Activated naive CD4-positive, alpha-beta T cell treated with anti-CD3 and anti-CD28 coated beads, Interleukin-2, amount 50 U/mL, for 16 hours (primary cell): ENCODE measurements around the gene MAP4K1.
"Not testable (repeated sequence)": the region's sequence is repeated elsewhere in the genome, so short reads cannot be mapped to it uniquely, and the experiment has no call there.

Source experiments
- DNase-seq: peaks from one replicate; pipeline ENCODE4 v3.0.0-alpha.2; 2020

MAP4K1 gene

GRCh38 chr19:38619361-38620174, 1.8 kb upstream of the MAP4K1 start:
- no peak for DNase-seq

GRCh38 chr19:38618590-38619360, 1.0 kb upstream of the MAP4K1 start, which contains the start of gene EIF3K:
Gene EIF3K (plus strand): TSS chr19:38619188. CDS start chr19:38619269, 81 bp downstream.
- DNase-seq: peak; percentile 95

DNA sequence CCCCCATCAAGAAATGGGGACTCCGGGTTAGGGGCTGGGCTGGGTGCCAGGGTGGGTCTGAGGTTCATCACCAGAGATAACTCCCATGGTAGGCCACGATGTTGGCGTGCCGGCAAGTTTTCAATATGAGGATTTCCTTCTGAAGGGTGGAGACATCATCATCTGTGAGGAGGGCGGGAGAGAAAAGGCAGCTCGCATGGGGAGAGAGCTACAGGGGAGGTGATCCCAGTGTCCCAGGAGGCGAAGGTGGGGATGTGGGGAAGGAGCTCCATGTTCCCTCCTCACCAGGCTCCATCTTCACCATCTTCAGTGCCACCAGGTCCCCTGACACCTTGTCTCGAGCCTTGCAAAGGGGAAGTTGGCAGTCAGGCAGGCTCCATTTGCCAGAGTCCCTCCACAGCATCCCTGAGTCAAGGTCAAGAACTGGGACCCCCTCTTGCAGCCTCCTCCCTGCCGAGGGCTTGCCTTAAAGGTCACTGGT, 430 bp downstream of the MAP4K1 start:
- peak; percentile 16 for DNase-seq

DNA sequence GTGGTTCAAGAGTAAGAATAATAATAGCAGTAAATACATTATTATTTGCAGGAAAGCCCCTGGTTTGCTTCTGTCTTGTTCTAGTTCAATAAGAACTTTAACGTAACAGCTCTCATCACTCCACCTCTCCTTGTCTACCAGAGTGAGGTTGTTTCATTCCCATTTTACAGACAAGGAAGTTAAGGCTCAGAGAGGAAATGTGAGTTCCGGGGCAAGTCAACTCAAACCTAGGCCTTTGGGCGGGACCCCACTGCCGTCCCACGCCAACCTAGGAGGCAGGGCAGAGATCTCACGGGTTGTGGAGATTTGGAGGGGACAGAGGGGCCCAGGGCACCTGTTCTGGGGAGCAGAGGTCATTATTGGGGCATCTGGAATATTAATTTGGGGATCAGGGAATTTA, 1.5 kb downstream of the MAP4K1 start:
- DNase-seq: no peak

DNA sequence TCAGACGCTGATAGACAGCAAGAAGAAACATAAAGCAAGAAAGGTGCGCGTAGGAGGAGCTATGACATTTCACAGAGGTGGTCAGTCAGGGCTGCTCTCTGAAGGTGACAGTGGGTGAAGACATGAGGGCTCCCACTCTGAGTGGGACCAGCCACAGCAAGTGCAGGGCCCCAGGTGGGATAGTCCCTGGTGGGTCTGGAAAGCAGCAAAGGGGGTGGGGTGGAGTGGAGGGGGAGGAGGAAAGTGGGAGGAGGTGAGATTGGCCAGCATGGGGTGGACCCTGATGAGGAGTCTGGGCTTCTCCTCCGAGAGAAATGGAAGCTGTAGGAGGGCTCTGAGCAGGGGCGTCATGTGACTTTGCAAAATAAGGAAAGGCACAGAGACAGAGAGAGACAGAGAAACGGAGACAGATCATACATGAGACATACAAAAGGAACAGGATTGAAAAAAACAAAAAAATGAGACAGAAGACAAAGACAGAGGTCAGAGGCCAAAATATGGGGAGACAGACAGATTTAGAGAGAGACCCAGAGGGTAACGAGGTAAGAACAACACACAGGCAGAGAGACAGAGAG, 2.7 kb downstream of the MAP4K1 start:
- no peak for DNase-seq

- no peak for DNase-seq
Measured at GRCh38 chr19:38614289-38614688, 3.5 kb downstream of the MAP4K1 start.

DNA sequence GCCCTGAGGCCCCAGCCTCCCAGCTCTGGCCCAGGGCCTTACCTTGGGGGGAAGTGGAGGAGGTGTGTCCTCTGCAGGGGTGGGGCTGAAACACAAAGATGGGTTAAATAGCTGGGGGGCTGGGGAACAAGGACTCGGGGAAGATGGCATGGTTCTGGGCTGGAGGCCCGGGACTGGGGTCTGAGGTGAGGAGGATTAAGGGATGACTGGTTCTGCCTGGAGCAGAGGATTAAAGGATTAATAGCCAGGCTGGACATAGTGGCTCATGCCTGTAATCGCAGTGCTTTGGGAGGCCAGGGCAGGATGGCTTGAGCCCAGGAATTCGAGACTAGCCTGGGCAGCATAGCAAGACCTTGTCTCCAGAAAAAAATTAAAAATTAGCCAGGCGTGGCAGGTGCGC, 11.6 kb downstream of the MAP4K1 start:
- no peak for DNase-seq

- not testable (repeated sequence) for DNase-seq
Measured at GRCh38 chr19:38602856-38603255, 14.9 kb downstream of the MAP4K1 start.

DNA sequence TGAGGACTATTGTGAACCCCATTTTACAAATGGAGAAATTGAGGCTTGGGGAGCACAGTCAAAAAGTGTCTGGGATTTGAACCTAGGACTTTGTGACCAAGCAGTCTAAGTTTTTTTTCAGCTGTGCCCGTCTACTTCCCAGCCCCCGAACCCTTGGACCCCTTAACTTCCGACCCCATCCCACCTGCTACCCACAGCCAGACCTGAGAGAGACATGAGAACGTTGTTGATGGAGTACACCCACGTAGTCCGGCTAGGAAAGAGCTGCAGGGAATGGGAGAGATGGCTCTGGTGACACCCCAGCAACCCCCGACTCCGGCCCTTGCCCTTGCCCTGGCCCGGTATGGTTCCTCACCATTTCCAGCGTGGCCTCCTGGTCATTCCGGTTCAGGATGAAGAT, 18.0 kb downstream of the MAP4K1 start:
- no peak for DNase-seq

GRCh38 chr19:38597075-38597474, 20.7 kb downstream of the MAP4K1 start:
- DNase-seq: no peak

GRCh38 chr19:38596057-38596981, 21.4 kb downstream of the MAP4K1 start:
- DNase-seq: peak; percentile 33

- no peak for DNase-seq
Measured at GRCh38 chr19:38592940-38593339, 24.8 kb downstream of the MAP4K1 start.

- DNase-seq: no peak
Measured at GRCh38 chr19:38588041-38588440, 29.7 kb downstream of the MAP4K1 start.

DNA sequence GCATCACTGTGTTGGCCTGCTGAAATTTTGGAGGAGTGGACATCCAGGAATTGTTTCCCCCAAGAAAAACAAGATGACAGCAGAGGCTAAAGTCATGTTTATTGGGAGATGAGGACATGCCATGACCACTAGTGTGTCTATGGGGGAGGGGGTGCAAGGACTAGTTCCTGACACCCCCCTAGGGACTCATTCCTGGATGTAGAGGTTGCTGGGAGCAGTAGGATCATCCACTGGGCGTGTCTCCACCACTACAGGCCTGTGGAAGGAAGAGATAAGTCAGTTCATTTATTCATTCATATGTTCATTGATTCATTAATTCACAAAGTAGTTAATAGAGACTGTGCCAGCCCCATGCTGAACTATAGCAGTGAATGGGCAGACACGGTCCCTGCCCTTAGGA, 30.2 kb downstream of the MAP4K1 start:
- no peak for DNase-seq

DNA sequence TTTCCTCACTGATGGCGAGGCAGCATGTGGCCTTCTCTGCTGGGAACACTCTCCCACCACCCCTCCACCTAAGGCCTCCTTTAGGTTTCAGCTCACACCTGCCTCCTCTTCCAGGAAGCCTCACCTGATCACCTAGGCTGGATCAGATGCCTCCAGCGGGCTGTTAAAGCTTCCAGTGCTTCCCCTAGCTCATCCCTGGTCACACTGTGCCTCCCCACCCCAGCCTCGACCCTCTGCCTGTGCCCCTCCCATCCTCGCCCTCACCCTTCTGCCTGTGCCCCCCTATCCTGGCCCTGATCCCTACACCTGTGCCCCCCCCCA, 33.8 kb downstream of the MAP4K1 start:
- DNase-seq: no peak

DNA sequence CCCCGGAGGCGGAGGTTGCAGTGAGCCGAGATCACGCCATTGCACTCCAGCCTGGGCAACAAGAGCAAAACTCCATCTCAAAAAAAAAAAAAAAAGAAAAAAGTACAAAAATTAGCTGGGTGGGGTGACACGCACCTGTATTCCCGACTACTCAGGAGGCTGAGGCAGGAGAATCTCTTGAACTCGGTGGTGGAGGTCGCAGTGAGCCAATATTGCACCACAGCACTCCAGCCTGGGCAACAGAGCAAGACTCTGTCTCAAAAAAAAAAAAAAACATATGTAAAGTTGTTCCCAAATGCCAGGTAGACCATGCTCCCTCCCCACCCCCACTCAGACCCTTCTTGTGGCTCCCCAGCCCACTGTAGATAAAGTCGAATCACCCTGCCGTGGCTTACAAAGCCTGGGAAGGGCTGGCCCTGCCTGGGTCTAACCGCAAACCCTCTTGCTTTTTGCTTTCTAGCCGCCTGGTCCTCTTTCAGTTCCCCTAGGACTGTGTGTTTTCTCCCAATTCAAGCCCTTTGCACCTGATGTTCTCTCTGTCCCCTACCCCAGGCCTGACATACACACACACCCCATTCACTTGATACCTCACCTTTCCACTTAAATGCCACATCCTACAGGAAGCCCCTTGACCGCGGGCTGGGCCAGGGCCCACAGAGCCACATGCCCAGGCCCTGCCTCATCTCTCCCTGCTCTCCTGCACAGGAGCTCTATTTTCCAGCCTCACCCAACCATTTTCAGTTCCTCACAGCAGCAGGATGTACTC, 34.4 kb downstream of the MAP4K1 start:
- no peak for DNase-seq

DNA sequence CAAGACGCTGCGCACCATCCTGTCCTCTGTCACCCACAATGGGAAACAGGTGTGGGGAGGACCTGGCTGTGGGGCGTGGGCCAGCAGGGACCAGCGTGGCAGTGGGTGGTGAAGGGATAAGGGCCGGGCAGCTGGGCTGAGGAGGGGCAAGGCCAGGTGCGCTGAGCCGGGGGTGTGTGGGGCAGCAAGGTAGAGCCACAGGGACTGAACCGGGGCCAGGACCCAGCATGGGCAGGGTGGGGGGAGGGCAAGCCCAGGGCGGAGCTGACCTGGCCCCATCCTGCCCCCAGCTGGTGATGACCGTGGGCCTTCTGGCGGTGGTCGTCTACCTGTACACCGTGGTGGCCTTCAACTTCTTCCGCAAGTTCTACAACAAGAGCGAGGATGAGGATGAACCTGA, 37.7 kb downstream of the MAP4K1 start:
- no peak for DNase-seq

GRCh38 chr19:38579304-38579703, 38.4 kb downstream of the MAP4K1 start:
- DNase-seq: not testable (repeated sequence)

- DNase-seq: no peak
Measured at GRCh38 chr19:38577826-38578225, 39.9 kb downstream of the MAP4K1 start.

DNA sequence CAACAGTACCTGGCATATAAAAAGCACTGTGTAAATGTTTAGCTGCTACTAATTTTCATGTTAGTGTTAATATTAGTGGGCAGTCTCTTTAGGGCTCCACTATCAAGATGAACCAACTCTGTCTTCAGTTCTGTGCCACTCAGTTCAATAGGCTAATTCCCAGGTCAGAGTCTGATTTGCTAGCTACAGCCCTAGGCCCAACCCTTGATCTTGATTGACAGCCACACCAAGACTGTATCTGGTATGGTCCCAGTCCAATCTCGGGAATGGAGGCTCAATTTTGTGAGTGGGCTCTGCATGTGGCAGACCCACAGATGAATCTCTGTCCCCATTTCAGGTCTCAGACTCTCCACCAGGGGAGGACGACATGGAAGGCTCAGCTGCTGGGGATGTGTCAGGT, 46.1 kb downstream of the MAP4K1 start:
- DNase-seq: no peak

DNA sequence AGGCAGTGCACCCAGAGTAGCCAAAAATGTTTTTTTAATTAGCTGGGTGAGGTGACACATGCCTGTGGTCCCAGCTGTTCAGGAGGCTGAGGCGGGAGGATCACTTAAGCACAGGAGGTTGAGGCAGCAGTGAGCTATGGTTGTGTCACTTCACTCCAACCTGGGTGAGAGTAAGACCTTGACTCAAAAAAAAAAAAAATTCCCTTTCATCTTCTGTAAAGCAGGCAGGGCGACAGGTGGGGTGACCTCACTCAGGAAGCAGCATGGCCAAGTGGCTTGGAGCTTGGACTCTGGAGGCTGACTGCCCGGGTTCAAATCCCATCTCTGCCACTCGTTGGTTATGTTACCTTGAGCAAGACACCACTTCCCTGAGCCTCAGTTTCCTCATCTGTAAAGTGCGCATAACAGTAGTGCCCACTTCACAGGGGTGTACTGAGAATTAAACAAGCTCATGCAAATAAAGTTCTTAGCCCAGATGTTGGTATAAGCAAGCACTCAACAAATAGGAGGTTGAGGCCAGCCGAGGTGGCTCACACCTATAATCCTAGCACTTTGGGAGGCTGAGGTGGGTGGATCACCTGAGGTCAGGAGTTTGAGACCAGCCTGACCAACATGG, 48.3 kb downstream of the MAP4K1 start:
- no peak for DNase-seq
